ENCODE results near the gene HOXB4. TPM values are rescaled to one million over a fixed set of nuclear protein-coding genes. Genes with fewer than 3 reads are reported as not detected.

The HOXB4 gene
- polyA plus RNA-seq, 3 donors from 2014 or later, result 0.14 to 0.53 TPM; not detected in 1

DNA sequence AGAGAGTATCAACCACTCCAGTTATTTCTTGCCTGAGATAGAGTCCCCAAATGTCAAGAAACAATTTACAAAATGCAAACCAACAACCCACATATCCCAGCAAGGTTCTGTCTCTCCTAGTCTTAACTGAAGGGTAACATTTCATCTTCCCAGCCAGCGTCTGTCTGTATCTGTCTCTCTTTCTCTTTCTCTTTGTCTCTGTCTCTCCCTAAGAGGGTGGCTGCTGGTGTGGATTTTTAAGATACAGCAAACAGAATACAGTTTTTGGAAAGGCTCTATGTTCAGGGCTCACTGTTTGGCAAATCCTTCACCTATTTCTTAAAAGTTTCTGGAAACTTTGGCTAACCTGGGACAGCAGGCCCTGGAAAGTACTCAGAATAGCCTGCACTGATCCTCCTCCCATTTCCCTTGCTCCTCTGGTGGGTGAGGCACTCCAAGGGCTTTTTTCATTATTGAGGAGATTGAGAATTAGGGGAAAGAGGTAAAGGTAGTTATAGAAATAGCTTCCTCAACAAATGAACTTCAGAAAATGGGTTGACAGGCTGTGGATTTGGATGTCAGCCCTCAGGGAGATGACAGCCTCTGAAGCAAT lies 6.2 kb downstream of the HOXB4 start:
- Mint-ChIP-seq H3K9me3 (no peaks in the 10 kb centered on the region), H3K4me1 (peaks cover 26 to 42% of the 10 kb centered on the region in 2 donors), H3K27ac (peak overlapping the region in 2 of 6 donors; percentile 18 to 52), H3K27me3 (ENCODE audit: low read depth in 3 of 3) (peaks cover 0 to 4% (median 0%) of the 10 kb centered on the region in 3 donors), H3K4me3 (no peak overlapping the region), H3K36me3 (peaks cover 0 to 17% (median 7%) of the 10 kb centered on the region in 3 donors)
- no peak for DNase-seq

DNA sequence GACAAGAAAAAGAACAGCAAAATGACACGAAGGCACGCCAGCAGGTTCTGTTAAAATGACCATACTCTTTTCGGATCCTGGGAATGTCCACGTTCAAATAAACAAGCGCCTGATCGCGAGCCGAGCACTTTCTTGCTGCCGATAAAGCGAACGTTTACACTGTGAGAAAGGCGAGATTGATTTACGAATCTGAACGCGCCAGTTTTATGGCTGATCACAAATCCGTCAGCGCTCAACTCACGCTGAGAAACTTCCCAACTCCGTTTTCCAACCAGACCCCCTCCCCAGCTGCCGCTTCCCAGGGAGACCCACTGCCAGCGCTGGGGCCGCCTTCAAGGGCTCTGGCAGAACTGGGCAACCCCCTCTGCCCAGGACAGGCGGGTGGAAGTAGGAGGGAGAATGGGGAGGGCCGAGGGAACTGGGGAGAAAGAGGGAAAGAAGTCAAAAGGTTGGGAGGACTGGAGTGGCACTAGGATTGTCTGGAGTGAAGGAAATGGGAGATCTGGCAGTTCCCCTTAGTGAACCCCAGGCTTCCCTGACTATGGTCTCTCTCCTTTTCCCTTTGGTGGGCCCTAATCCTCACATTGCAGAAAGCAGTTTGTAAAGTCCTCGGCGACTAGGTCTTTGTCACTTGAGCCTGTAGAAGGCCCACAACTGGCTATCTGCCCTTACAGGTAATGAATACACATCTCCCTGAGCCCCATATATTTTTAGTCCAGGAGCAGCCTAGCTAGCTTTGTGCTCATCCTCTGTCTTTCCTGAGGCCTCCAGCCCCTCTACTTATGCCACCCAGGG lies 6.9 kb downstream of the HOXB4 start:
- Mint-ChIP-seq H3K9me3 (no peaks in the 10 kb centered on the region), H3K4me3 (no peak overlapping the region), H3K36me3 (peaks cover 0 to 17% (median 7%) of the 10 kb centered on the region in 3 donors), H3K4me1 (peaks cover 23 to 36% of the 10 kb centered on the region in 2 donors), H3K27ac (peak overlapping the region in 2 of 6 donors; percentile 18 to 52), H3K27me3 (ENCODE audit: low read depth in 3 of 3) (peaks cover 0 to 4% (median 0%) of the 10 kb centered on the region in 3 donors)
- DNase-seq, result no peak

DNA sequence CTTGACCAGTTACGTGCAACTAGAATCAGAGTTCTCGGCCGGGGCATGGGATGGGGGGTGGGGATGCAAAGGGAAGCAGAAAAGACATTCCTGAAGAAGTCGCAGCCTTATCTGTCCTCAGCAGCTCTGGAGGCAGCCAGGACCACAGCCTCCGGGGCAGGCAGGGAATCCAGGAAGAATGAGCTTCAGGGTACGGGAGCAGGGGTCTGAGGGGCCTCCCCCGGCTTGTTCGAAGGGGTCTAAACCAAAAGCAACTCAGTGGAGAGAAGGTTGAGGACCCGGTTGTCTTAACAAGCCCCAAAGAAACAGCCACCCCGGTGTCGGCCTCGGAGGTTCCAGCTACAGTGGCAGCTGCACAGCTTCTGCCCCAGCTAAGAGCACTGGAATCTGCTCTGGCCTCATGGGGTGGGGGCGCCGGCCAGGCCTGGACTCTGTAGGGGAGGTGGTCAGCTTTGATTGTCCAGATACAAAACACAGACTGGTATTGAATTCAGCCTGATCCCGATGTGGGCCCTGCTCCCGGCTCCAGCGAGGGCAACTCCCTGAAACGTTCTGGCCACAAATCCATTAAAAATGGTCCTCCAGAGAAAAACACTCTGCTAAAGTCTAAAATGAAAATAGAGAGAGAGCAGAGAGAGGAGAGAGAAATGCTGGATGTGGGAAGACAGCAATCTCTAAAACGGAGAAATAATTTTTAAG lies 7.7 kb downstream of the HOXB4 start:
- Mint-ChIP-seq H3K27ac (no peak overlapping the region), H3K4me3 (no peak overlapping the region), H3K36me3 (peaks cover 0 to 17% (median 7%) of the 10 kb centered on the region in 3 donors), H3K27me3 (ENCODE audit: low read depth in 3 of 3) (peaks cover 0 to 3% (median 0%) of the 10 kb centered on the region in 3 donors), H3K4me1 (peaks cover 18 to 29% of the 10 kb centered on the region in 2 donors), H3K9me3 (no peaks in the 10 kb centered on the region)
- DNase-seq, result no peak

- Mint-ChIP-seq H3K9me3 (no peaks in the 10 kb centered on the region), H3K27ac (no peak overlapping the region), H3K4me1 (peaks cover 18 to 22% of the 10 kb centered on the region in 2 donors), H3K36me3 (peaks cover 0 to 19% (median 7%) of the 10 kb centered on the region in 3 donors), H3K27me3 (ENCODE audit: low read depth in 3 of 3) (peaks cover under 1 to 3% (median under 1%) of the 10 kb centered on the region in 3 donors), H3K4me3 (no peak overlapping the region)
- DNase-seq, result no peak
Observed at GRCh38 chr17:48569674-48570324, 8.4 kb downstream of the HOXB4 start.

DNA sequence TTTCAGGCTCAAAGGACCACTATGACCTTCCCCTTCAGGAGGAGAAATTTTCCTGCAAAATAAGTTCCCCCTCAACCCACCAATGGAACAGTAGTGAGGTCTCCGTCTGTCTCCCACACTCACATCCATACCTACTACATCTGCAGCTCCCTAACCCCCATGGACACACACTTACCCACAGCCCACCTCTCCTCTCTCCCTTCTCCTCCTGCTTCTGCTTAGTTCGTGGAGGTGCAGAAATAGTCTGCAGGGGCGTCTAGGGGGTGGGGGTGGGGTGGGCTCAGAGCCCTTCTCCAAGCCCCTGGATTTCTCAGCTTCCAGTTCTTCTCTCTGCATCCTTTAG lies 8.9 kb downstream of the HOXB4 start:
- peaks cover 0 to 22% (median 7%) of the 10 kb centered on the region in 3 donors for H3K36me3 Mint-ChIP-seq
- H3K9me3 Mint-ChIP-seq, result no peaks in the 10 kb centered on the region
- H3K4me1 Mint-ChIP-seq, result peaks cover 14 to 16% of the 10 kb centered on the region in 2 donors
- H3K27me3 Mint-ChIP-seq (ENCODE audit: low read depth in 3 of 3), result peaks cover 2 to 5% (median 4%) of the 10 kb centered on the region in 3 donors
- no peak overlapping the region for H3K27ac Mint-ChIP-seq
- DNase-seq, result no peak
- H3K4me3 Mint-ChIP-seq, result no peak overlapping the region

DNA sequence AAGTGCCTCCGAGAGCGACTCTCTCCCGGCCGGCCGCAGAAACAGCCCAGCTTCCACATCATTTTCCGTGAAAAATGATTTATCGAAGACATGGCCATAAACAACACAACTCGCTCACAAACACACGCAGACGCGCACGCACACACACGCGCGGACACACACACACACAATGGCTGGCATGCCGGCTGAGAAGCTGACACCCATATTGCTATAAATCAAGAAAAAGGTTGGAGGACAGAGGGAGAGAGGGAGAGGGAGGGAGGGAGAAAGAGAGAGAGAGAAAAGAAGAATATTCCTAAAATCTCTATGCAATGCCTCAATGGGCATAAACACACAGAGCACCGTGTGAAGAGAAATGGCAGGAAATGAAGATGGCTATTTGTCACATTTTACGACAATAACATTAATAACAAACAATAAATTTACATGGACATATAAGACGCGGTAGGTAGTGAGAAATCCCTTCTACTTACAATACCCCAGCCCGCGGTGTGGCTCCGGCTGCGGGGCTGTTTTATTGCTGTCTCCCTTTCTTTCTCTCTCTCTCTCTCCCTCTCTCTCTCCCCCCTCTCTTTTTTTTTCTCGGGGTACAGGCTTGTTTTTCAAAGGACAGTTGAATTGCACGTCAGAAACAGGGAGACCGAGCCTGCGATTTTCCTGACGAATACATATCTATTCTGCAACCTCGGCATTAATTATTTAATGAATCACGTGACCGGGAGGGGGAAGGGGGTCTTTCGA lies 9.5 kb downstream of the HOXB4 start:
- no peak for DNase-seq
- Mint-ChIP-seq H3K27me3 (ENCODE audit: low read depth in 3 of 3) (peaks cover 2 to 5% (median 4%) of the 10 kb centered on the region in 3 donors), H3K4me1 (peaks cover 11 to 13% of the 10 kb centered on the region in 2 donors), H3K9me3 (no peaks in the 10 kb centered on the region), H3K36me3 (peaks cover 0 to 22% (median 7%) of the 10 kb centered on the region in 3 donors), H3K4me3 (no peak overlapping the region), H3K27ac (no peak overlapping the region)

DNA sequence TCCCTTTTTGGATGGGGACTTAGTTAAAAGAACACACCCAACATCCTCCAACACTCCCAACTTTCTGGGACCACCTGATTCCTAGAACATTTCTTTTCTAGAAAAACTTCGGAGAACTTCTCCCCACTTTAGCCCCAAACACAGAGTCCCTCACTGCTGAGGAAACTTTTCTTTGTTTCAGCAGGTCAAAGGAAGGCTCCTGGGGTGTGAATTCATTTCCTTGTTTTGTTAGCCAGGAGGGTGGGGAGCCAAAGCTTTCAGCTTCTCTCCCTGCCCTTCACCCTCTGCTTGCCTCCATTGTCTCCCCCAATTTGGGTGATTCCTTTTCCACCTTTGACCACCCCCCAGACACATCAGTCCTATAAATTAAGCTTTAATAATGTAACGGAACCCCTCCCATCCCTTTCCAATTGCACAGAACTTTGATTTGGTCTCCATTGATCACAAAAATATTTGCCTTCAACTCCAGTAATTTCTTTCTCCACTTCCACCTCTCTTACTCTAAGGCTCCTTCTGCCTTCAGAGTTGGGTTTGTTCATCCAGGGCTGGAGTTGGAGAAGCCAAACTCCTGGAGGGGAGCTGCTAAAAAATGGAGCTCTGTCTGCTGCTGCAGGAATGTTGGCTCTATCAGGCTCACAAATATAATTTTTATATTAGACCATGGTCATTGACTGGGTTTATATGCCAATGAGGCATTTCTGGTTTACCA lies 10.3 kb downstream of the HOXB4 start:
- no peaks in the 10 kb centered on the region for H3K9me3 Mint-ChIP-seq
- peaks cover 3 to 7% of the 10 kb centered on the region in 2 donors for H3K4me1 Mint-ChIP-seq
- peaks cover 0 to 22% (median 12%) of the 10 kb centered on the region in 3 donors for H3K36me3 Mint-ChIP-seq
- no peak overlapping the region for H3K4me3 Mint-ChIP-seq
- no peak for DNase-seq
- H3K27me3 Mint-ChIP-seq (ENCODE audit: low read depth in 3 of 3), result peaks cover 2 to 5% (median 4%) of the 10 kb centered on the region in 3 donors
- H3K27ac Mint-ChIP-seq, result no peak overlapping the region

GRCh38 chr17:48567209-48567608 lies 10.9 kb downstream of the HOXB4 start:
- no peak overlapping the region for H3K27ac Mint-ChIP-seq
- peaks cover 2 to 5% (median 4%) of the 10 kb centered on the region in 3 donors for H3K27me3 Mint-ChIP-seq (ENCODE audit: low read depth in 3 of 3)
- peaks cover 7 to 11% of the 10 kb centered on the region in 2 donors for H3K4me1 Mint-ChIP-seq
- no peaks in the 10 kb centered on the region for H3K9me3 Mint-ChIP-seq
- no peak for DNase-seq
- no peak overlapping the region for H3K4me3 Mint-ChIP-seq
- H3K36me3 Mint-ChIP-seq, result peaks cover 0 to 22% (median 12%) of the 10 kb centered on the region in 3 donors

DNA sequence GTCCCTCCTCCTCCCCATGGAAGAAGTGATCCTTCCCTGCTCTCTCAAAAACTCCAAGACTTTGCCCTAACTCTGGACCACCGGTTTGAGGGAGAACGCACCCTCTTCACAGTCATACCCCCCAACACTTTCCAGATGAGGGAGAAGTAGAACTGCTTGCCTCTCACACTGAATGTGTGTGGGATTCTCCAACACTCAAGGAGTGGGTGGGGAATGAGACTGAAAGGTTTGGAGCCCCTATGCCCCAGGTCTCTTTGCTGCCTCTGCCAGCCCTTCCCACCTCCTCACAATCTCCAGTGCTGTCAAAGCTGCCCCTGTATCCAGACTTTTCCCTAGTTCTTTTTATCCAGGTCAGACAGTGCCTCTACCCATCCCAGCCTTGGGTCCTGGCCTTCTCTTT lies 11.4 kb downstream of the HOXB4 start:
- H3K27ac Mint-ChIP-seq, result no peak overlapping the region
- DNase-seq, result no peak
- H3K4me3 Mint-ChIP-seq, result no peak overlapping the region
- peaks cover 2 to 5% (median 4%) of the 10 kb centered on the region in 3 donors for H3K27me3 Mint-ChIP-seq (ENCODE audit: low read depth in 3 of 3)
- peaks cover 0 to 23% (median 9%) of the 10 kb centered on the region in 3 donors for H3K36me3 Mint-ChIP-seq
- H3K9me3 Mint-ChIP-seq, result no peaks in the 10 kb centered on the region
- H3K4me1 Mint-ChIP-seq, result peaks cover 12 to 16% of the 10 kb centered on the region in 2 donors

DNA sequence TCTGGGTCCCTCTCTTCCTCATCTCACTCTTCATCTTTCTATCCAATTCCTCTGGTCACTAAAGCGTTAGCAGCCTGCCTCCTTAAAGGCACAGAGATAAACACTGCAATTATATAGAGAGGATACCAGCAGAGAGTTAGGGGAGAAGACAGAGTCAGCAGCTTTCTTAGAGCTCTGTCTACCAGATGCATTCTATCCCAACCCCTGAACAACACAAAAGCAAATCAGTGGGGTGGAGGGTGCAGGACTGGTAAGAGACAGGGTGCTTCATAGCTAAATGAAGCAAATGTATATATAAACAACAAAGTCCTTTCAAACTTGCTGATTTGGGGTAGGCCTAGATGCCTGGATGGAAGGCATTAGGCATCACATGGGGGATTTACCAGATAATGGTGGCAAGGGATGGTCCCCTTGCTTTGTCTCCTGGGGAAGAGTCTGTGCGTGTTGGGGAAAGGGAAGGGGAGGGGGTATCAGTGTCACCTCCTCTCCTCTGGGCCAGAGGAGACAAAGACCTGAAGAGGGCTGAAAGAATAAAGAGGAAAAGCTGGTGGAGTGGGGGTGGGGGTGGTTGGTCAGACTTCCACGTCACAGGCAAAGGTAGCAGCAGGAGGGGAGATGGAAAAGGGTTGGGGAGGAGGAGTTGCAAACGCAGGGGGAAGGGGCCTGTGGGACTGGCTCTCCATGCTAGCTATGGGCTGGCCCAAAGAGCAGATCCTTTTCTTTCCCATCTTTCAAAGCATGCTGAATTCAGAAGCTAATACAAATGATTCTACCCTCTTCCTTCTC lies 12.0 kb downstream of the HOXB4 start:
- H3K27me3 Mint-ChIP-seq (ENCODE audit: low read depth in 3 of 3), result peaks cover 2 to 4% (median 3%) of the 10 kb centered on the region in 3 donors
- no peak overlapping the region for H3K4me3 Mint-ChIP-seq
- H3K36me3 Mint-ChIP-seq, result peaks cover 0 to 19% (median 5%) of the 10 kb centered on the region in 3 donors
- no peak for DNase-seq
- H3K4me1 Mint-ChIP-seq, result peaks cover 18 to 22% of the 10 kb centered on the region in 2 donors
- no peaks in the 10 kb centered on the region for H3K9me3 Mint-ChIP-seq
- H3K27ac Mint-ChIP-seq, result no peak overlapping the region

- H3K4me3 Mint-ChIP-seq, result no peak overlapping the region
- H3K9me3 Mint-ChIP-seq, result no peaks in the 10 kb centered on the region
- H3K4me1 Mint-ChIP-seq, result peaks cover 22 to 23% of the 10 kb centered on the region in 2 donors
- peaks cover 2 to 6% (median 3%) of the 10 kb centered on the region in 3 donors for H3K27me3 Mint-ChIP-seq (ENCODE audit: low read depth in 3 of 3)
- H3K27ac Mint-ChIP-seq, result no peak overlapping the region
- peaks cover 0 to 19% (median 5%) of the 10 kb centered on the region in 3 donors for H3K36me3 Mint-ChIP-seq
- no peak for DNase-seq
Observed at GRCh38 chr17:48565022-48565554, 13.1 kb downstream of the HOXB4 start.

Data from immature natural killer cell (primary cell).